ACC112 (cell line): Measurements from ENCODE around the gene AHCYL1.

Source experiments
- H2AFZ ChIP-seq: fragments of 200-600 bp; sonication (generic); one replicate; pipeline ENCODE4 v1.6.0; 2017; ENCODE audit warnings: antibody characterized with exemption, low read length; ENCODE audit not compliant: unreplicated experiment
- H3K27ac ChIP-seq: fragments of 200-600 bp; sonication (generic); 2 replicates; pipeline ENCODE4 v1.5.1; 2014; ENCODE audit warnings: low read depth, mild to moderate bottlenecking, antibody characterized with exemption, low read length, moderate library complexity
- H3K27me3 ChIP-seq: fragments of 200-600 bp; sonication (generic); 2 replicates; pipeline ENCODE4 v1.6.1; 2014; ENCODE audit warnings: mild to moderate bottlenecking, antibody characterized with exemption, low read length, moderate library complexity, mixed read lengths; ENCODE audit not compliant: insufficient read depth
- H3K36me3 ChIP-seq: fragments of 200-600 bp; sonication (generic); 2 replicates; pipeline ENCODE4 v1.6.1; 2016; ENCODE audit warnings: mild to moderate bottlenecking, antibody characterized with exemption, low read length, moderate library complexity, mixed read lengths; ENCODE audit not compliant: insufficient read depth
- H3K4me1 ChIP-seq: fragments of 200-600 bp; sonication (generic); one replicate; pipeline ENCODE4 v1.6.1; 2016; ENCODE audit warnings: low read length, mixed read lengths; ENCODE audit not compliant: insufficient read depth, unreplicated experiment, control insufficient read depth
- H3K4me3 ChIP-seq: fragments of 200-600 bp; sonication (generic); 2 replicates; pipeline ENCODE4 v1.5.1; 2014; ENCODE audit warnings: mild to moderate bottlenecking, low read depth, low read length
- H3K79me2 ChIP-seq: fragments of 200-600 bp; sonication (generic); one replicate; pipeline ENCODE4 v1.6.0; 2016; ENCODE audit warnings: low read length; ENCODE audit not compliant: control insufficient read depth, unreplicated experiment, insufficient read depth

The AHCYL1 gene

DNA sequence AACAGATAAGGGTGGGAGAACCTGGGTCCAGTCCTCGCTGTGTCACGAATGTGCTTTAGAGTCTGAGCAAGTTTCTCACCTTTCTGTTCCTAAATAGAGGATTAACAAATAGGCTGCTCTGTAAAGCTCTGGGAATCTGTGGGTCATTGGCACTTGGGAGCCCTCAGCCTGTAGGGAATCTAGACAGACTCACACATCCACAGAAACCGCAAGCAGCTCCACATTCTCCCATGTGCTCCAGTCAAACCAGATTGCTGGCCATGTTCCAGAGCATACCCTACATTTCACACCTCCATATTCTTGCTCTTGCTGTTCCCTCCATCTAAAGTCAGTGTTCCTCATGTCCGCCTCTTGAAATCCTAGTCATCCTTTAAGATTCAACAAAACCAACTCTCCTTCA is 7.8 kb upstream of the AHCYL1 start:
- Histone ChIP-seq H3K4me1 (peaks cover 56% of the 10 kb centered on the region), H3K27ac (no peak overlapping the region), H3K36me3 (no peaks in the 10 kb centered on the region), H3K4me3 (no peak overlapping the region), H3K27me3 (no peaks in the 10 kb centered on the region), H2AFZ (no peak overlapping the region), H3K79me2 (no peaks in the 10 kb centered on the region)

DNA sequence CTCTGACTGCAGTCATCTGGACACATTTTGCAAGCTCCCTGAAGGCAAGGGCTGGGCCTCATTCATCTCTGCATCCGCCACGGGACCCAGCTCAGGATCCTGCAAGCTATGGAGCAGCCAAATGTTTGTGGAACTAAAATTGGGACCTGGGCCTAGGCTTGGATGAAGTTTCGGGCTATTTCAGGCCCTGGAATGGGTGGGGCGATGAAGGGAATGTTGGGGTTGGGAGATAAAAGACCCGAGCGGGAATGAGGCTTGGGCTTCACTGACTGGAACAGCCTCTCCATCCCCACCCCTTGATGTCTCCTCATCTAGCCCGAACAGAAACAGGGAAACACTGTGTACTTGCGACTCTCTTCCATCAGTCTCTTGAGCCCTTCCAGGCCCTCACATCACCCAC is 7.3 kb upstream of the AHCYL1 start:
- peaks cover 56% of the 10 kb centered on the region for H3K4me1 ChIP-seq
- no peak overlapping the region for H3K4me3 ChIP-seq
- no peak overlapping the region for H2AFZ ChIP-seq
- H3K27ac ChIP-seq, result no peak overlapping the region
- no peaks in the 10 kb centered on the region for H3K36me3 ChIP-seq
- H3K27me3 ChIP-seq, result no peaks in the 10 kb centered on the region
- H3K79me2 ChIP-seq, result no peaks in the 10 kb centered on the region

DNA sequence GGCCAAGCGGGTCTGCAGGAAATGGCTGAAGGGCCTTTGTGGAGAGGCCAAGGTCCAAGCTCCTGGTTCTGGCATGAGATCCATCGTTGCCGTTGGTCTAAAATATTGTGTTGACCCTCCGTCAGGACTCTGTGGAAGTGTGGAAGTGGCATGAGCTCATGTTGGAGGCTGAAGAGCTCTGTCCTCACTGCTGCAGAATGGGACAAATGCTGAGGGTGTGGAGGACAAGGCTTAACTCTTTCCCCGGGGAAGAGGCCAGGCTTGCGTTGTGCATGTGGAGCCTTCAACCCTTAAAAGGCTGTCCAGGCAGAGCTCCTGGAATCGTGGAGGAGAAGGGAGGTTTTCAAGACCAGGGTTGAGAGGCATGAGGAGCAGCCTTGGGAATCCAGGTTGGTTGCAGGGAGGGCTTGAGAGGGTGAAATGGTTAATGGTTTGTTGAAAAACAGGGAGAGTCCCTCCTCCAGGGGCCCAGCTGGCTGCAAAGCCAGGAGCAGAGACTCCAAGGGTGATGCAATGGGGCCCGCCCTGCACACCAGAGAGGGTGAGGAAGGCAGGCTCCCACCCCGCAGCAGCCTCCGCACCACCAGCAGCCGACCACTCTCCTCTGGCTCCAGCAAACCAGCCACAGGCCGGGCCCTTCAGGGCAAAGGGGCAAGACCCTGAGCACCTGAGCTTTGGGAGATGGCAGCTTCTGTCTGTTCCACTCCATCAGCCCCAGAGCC is 6.7 kb upstream of the AHCYL1 start:
- H2AFZ ChIP-seq, result no peak overlapping the region
- H3K27me3 ChIP-seq, result no peaks in the 10 kb centered on the region
- H3K36me3 ChIP-seq, result no peaks in the 10 kb centered on the region
- no peak overlapping the region for H3K4me3 ChIP-seq
- H3K27ac ChIP-seq, result no peak overlapping the region
- H3K4me1 ChIP-seq, result peaks cover 56% of the 10 kb centered on the region
- no peaks in the 10 kb centered on the region for H3K79me2 ChIP-seq

DNA sequence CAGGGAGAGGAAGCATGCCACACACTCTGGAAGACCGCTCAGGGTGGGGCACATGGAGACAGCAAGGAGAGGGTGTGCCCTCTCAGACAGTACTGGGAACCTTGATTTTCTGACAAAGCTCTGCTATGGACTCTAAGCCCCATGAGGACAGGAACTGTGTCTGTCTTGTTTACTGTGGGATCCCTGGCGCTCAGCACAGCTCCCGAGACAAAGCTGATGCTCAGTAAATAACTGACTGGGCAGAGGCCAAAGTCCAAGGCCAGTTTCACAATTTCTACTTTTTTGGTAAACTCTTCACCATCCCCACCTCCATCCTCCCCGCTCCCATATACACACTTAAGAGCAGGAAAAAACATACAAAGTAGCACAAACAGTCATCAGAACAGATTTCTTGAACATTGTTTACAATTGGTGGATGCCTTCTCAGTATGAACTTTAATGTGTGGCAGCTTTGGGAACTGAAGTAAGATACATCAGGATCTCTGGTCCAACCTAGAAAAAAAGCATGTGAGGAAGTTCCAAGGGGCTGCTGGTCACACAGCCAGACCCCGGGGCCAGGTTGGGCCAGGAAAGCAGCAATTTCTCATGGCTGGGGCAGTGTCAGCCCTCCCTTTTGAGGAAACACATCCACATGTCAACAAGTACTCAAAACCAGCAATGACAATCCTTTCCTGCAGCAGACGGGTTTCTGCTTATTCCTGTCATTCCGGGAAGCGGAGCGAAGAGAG is 5.6 kb upstream of the AHCYL1 start:
- no peaks in the 10 kb centered on the region for H3K79me2 ChIP-seq
- peak overlapping the region; percentile 82 for H3K27ac ChIP-seq
- H3K4me3 ChIP-seq, result no peak overlapping the region
- no peaks in the 10 kb centered on the region for H3K27me3 ChIP-seq
- H3K36me3 ChIP-seq, result no peaks in the 10 kb centered on the region
- H3K4me1 ChIP-seq, result peaks cover 61% of the 10 kb centered on the region
- H2AFZ ChIP-seq, result peak overlapping the region; percentile 48

DNA sequence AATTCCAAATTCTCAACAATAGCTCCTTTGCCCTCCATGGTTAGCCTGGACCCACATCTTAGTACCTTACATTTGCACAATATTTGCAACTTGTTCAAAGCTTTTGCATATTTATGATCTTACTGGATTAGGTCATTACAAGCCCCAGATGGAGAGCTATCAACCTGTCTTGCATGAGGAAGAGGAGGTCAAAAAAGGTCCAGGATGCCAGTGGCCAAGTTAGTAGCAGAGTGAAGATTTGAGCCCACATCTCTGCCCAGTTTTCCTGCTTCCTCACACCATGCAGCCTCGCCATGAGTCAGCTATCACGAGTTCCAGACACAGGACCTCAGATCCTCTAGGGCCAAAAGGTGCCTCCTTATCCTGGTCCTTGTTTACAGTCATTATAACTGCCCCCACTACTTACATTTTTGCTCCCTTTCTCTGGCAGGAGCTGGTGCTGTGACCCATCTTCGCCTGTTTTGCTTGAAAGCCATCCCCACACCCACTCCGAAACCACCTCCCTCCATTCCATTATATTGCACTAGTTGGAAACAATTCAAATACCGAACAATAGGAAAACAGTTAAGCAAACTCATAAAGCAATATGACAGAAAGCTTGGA is 5.0 kb upstream of the AHCYL1 start:
- H3K4me3 ChIP-seq, result peak overlapping the region; percentile 25; the same call in 1 of the 2 replicates
- peak overlapping the region; percentile 72 for H2AFZ ChIP-seq
- no peaks in the 10 kb centered on the region for H3K36me3 ChIP-seq
- H3K79me2 ChIP-seq, result no peaks in the 10 kb centered on the region
- peaks cover 58% of the 10 kb centered on the region for H3K4me1 ChIP-seq
- H3K27me3 ChIP-seq, result no peaks in the 10 kb centered on the region
- peak overlapping the region; percentile 82 for H3K27ac ChIP-seq

DNA sequence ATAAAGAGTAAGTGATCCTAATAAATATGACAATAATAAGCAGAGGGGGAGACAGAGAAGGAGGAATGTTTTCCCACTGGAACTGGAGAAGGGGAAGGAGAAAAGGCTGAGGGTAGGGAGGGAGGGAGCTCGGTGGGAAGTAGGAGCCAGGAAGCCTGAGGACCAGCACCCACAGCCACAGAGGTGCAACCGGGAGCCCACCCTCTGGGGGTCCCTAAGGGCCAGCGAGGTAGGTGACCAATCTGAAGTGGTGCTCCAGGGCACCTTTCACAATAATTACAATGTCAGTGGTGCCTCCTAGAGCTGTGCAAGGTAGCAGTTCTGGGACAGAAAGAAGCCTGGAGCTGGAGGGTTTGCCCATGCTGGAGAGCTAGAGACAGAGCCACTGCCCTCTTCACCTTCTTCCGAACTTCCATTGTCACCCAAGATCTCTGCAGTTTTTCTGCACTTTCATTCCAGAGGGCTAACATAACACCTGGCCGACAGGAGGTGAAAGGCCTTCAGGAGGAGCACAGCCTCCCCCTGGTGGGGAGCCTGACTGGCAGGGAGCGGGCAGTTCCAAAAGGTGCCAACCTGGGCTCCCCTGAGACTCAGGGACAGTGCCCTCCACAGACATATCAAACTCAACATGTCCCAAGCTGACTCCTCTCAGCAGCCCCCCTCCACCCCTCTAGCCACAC is 4.1 kb upstream of the AHCYL1 start:
- H3K36me3 ChIP-seq, result no peaks in the 10 kb centered on the region
- no peaks in the 10 kb centered on the region for H3K27me3 ChIP-seq
- no peak overlapping the region for H2AFZ ChIP-seq
- H3K4me1 ChIP-seq, result peaks cover 51% of the 10 kb centered on the region
- H3K4me3 ChIP-seq, result no peak overlapping the region
- peaks cover 6% of the 10 kb centered on the region for H3K79me2 ChIP-seq
- peak overlapping the region; percentile 82 for H3K27ac ChIP-seq

DNA sequence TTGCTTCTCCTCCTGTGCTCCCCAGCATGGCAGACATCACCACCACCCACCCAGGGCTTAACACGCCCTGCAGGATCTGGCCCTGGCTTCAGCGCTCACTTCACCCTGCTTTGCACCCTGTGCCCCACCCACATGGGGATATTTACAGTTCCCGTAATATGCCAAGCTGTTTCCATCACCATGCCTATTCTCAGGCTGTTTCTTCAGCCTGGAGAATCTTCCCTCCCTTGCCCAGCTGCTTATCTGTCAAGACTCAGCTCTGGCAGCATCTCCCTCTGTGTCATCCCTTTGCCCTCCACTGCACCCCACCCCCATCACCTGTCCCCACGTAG is 3.6 kb upstream of the AHCYL1 start:
- H3K4me3 ChIP-seq, result no peak overlapping the region
- no peaks in the 10 kb centered on the region for H3K27me3 ChIP-seq
- H3K4me1 ChIP-seq, result peaks cover 47% of the 10 kb centered on the region
- H2AFZ ChIP-seq, result no peak overlapping the region
- no peaks in the 10 kb centered on the region for H3K36me3 ChIP-seq
- H3K79me2 ChIP-seq, result peaks cover 11% of the 10 kb centered on the region
- H3K27ac ChIP-seq, result no peak overlapping the region

DNA sequence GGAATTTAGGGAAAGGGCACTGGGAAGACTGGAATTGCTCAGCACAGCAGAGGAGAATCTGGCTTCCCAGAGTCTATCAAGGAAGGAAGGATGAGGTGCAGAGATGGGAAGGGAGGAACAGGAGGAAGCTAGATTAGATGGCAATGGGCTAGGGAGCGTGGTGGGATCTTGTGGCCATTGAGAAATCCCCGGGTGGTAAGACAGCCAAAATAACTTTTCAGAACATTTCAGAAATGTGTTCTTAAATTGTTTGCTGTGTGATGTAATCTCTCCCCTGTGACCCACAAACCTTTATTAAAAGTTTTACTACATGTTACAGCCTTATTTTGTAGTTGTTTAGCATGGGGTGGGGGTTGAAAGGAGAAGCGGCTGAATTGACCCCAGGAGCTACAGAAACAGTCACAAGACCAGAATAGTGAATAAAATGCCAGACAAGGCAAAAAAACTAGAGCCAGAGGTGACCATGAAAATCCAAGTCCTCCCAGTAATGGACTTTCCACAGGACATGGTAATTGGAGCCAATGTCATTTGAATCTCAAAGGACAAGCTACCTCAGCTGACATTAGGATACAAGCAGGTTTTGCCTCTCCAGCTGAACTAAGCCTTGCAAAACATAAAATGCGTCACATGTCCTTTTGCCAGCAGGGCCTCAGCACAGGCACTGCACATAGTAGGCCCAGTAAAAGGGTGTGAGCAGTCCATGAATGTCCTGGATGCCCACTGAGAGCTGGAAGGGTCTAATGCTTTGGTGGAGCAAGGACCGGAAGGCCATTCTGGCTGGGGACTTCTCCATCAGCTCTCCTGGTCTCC is 980 bp upstream of the AHCYL1 start:
- Histone ChIP-seq H3K27ac (peak overlapping the region; percentile 55), H3K79me2 (peaks cover 37% of the 10 kb centered on the region), H3K4me3 (0 out of 2 replicates have a peak overlapping the region, but pooled peaks have one; percentile 94), H3K4me1 (peaks cover 61% of the 10 kb centered on the region), H3K36me3 (no peaks in the 10 kb centered on the region), H2AFZ (peak overlapping the region; percentile 72), H3K27me3 (no peaks in the 10 kb centered on the region)

DNA sequence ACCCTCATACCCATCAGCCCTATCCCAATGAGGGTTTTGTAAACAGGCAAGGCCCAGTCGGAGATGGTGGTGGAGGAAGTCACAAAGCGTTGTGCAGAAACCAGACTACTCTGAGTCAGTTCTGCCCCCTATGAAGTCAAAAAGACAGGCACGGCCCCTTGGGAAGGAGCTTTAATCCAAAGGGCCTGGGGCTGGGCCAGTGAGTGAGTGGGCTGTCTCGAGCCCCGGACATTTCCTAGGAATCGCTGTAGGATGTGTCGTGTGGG is 442 bp upstream of the AHCYL1 start:
- Histone ChIP-seq H3K4me3 (peak overlapping the region; percentile 94), H3K4me1 (peaks cover 56% of the 10 kb centered on the region), H3K27me3 (no peaks in the 10 kb centered on the region), H3K27ac (peak overlapping the region; percentile 55), H3K36me3 (no peaks in the 10 kb centered on the region), H2AFZ (peak overlapping the region; percentile 72), H3K79me2 (peaks cover 42% of the 10 kb centered on the region)
